ENCODE results near the gene CEP164.

CEP164 gene

DNA sequence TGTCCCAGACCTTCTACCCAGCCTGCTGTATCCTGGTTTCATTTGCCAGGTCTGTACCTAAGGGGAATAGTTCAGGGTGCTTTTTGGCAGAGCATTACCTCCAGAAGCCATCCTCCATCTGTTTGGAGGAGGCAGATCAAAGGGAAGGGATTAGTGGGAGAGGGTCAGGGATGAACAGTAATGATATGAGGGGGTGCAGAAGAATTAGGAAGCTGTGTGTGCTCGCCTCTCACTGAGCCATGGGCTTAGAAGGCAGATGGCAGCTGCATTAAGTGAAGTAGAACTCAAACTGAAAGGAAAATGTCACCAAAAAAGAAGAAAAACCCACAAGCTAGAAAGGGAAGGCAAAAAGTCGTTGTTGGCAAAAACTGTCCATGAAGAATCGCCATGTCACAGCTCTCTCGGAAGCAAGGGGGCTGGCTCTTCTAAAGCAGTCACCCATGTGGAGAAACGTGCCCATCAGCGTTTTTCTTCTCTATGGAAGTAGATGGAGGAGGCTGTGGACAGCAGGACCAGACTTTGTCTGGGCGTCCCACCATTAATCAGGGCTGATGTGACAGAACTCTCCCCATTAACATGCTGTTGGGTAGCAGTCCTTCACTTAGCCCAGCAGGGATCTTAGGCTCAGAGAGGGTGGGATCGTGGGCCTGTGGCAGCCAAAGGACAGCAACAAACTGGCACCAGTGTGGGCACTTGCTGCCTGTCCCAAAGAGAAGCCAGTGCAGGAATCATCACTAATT lies 46.8 kb downstream of the CEP164 start:
- Histone ChIP-seq H3K27ac (peak overlapping the region; percentile 78), H3K27me3 (ENCODE audit: insufficient read depth, low read depth, severe bottlenecking) (no peaks in the 10 kb centered on the region), H3K36me3 (peaks cover 67% of the 10 kb centered on the region), H3K4me3 (ENCODE audit: low read depth, low read length) (no peak overlapping the region), H3K9me3 (ENCODE audit: severe bottlenecking) (no peaks in the 10 kb centered on the region)
- peak; percentile 60 for DNase-seq
- TF ChIP-seq, protein P1, sequence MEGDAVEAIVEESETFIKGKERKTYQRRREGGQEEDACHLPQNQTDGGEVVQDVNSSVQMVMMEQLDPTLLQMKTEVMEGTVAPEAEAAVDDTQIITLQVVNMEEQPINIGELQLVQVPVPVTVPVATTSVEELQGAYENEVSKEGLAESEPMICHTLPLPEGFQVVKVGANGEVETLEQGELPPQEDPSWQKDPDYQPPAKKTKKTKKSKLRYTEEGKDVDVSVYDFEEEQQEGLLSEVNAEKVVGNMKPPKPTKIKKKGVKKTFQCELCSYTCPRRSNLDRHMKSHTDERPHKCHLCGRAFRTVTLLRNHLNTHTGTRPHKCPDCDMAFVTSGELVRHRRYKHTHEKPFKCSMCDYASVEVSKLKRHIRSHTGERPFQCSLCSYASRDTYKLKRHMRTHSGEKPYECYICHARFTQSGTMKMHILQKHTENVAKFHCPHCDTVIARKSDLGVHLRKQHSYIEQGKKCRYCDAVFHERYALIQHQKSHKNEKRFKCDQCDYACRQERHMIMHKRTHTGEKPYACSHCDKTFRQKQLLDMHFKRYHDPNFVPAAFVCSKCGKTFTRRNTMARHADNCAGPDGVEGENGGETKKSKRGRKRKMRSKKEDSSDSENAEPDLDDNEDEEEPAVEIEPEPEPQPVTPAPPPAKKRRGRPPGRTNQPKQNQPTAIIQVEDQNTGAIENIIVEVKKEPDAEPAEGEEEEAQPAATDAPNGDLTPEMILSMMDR (IDR thresholded peaks at IDR 0.05; ENCODE audit: low read depth, low read length): no peak

DNA sequence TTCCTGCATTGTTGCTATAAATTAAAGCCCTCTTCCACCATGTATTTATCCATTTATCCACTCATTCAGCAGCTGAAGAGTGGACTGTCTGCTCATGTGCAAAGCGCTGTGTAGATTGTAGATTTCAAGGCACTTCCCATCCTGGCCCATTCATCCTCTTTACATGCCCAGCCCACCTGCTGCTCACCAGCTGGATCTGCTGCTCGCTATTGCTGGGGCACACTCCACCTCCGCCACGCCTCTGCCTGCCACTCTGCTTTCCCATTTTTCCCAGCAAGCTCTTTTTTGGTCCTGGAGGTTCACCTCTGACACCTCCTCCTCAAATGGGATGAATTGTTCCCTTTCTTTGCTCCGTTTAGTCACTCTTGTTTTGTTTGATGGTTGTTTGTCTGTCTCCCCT lies 48.3 kb downstream of the CEP164 start:
- Histone ChIP-seq H3K9me3 (ENCODE audit: severe bottlenecking) (no peaks in the 10 kb centered on the region), H3K27ac (no peak overlapping the region), H3K27me3 (ENCODE audit: insufficient read depth, low read depth, severe bottlenecking) (no peaks in the 10 kb centered on the region), H3K4me3 (ENCODE audit: low read depth, low read length) (no peak overlapping the region), H3K36me3 (peaks cover 67% of the 10 kb centered on the region)
- TF ChIP-seq, protein P1 (IDR thresholded peaks at IDR 0.05; ENCODE audit: low read depth, low read length): no peak
- DNase-seq: no peak

DNA sequence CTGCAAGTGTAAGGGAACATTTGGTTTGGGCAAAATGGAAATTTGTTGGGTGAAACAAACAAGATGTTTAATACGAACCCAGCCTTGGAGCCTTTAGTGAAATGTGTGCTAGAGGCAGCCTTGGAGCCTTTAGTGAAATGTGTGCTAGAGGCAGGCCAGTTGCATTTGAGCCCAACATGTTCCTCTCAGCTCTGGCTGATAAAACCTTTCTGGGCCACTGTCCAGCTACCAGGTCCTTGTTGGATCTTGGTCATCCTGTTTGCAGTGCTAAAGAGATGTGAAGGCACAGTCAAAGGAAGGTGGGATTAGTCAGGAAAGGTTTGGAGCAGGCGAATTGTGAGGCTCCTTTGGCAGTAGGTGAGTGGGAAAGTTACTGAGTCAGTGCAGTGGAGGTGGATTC lies 48.9 kb downstream of the CEP164 start:
- Histone ChIP-seq H3K27ac (no peak overlapping the region), H3K36me3 (peaks cover 67% of the 10 kb centered on the region), H3K9me3 (ENCODE audit: severe bottlenecking) (no peaks in the 10 kb centered on the region), H3K4me3 (ENCODE audit: low read depth, low read length) (no peak overlapping the region), H3K27me3 (ENCODE audit: insufficient read depth, low read depth, severe bottlenecking) (no peaks in the 10 kb centered on the region)
- DNase-seq: no peak
- TF ChIP-seq, protein P1 (IDR thresholded peaks at IDR 0.05; ENCODE audit: low read depth, low read length): no peak

DNA sequence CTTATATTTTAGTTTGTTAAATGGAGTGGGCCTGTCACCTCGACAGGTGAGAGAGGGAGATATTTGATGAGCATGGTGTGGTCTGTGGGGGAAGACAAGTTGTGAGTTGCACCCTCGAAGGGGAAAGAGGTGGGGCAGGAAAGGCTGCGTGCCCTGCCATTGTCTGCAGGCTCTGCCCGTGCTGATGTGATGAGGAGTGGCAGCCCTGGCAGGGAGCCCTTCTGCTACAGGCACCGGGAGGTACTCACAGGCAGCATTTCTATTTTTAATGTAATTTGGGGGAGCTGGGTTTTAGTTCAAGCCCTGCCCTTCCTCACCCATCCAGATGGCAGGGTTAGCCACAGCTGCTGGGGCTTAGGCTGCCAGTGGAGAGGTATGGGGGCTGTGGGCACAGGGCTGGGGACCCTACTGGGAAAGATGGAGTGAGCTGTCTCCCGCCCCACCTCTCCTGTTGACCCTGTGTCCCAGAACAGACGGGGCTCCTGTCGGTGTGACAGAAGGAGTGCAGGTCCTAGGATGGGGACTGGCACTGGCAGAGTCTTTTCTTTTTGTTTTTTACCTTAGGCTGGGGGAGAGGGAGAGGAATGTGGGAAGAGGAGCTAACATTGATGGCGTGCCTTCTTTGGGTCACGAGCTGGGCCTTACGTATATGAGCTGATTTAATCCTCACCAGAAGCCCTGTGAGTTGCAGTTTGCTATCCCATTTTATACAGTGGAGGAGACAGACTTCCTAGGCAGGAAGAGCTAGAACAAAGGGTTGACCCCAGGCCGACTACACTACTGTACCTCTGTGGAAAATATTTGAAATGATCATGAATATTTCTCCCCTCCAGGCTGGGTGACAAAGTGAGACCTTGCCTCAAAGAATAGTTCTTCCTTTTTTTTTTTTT lies 51.6 kb downstream of the CEP164 start:
- Histone ChIP-seq H3K27ac (no peak overlapping the region), H3K36me3 (peaks cover 64% of the 10 kb centered on the region), H3K27me3 (ENCODE audit: insufficient read depth, low read depth, severe bottlenecking) (no peaks in the 10 kb centered on the region), H3K9me3 (ENCODE audit: severe bottlenecking) (no peaks in the 10 kb centered on the region), H3K4me3 (ENCODE audit: low read depth, low read length) (no peak overlapping the region)
- no peak for DNase-seq
- TF ChIP-seq, protein P1 (IDR thresholded peaks at IDR 0.05; ENCODE audit: low read depth, low read length): no peak

DNA sequence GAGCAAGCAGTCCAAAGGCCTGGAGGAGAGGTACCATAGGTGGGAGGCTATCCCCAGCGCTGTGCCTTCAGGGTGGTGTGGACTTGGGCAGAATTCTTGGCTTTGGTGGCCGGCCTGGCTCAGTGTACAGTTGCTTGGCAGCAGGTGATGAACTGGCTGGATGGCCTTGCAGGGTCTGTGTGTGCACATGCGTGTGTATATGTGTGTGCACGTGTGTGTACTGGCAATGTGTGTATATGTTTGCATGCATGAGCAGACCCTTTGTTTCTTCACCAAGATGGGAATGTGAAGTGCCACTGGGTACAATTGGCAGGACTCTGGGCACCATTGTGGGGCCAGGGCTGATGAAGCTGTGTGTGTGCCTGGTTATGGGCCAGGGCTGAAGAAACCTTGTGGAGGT lies 53.0 kb downstream of the CEP164 start:
- DNase-seq: no peak
- peaks cover 68% of the 10 kb centered on the region for H3K36me3 ChIP-seq
- TF ChIP-seq, protein P1 (IDR thresholded peaks at IDR 0.05; ENCODE audit: low read depth, low read length): no peak
- no peak overlapping the region for H3K27ac ChIP-seq
- no peaks in the 10 kb centered on the region for H3K27me3 ChIP-seq (ENCODE audit: insufficient read depth, low read depth, severe bottlenecking)
- H3K9me3 ChIP-seq (ENCODE audit: severe bottlenecking): no peaks in the 10 kb centered on the region
- no peak overlapping the region for H3K4me3 ChIP-seq (ENCODE audit: low read depth, low read length)
